Suprapubic skin (tissue), 4 donors: ENCODE data around the gene PIK3R4. TPM values are rescaled to one million over a fixed set of nuclear protein-coding genes. Genes with fewer than 3 reads are reported as not detected.

Experiments used
- DNase-seq, 2 donors: peaks; one replicate each; pipeline ENCODE4 v3.0.0-alpha.2; 2019; ENCODE audit warnings: low spot score in 2 of 2
- H3K27ac ChIP-seq: fragments of 200-600 bp; sonication (generic); one replicate; pipeline ENCODE4 v1.5.1; 2019
- H3K27me3 ChIP-seq: fragments of 200-600 bp; sonication (generic); one replicate; pipeline ENCODE4 v1.5.1; 2019
- H3K36me3 ChIP-seq: fragments of 200-600 bp; sonication (generic); one replicate; pipeline ENCODE4 v1.5.1; 2019
- H3K4me1 ChIP-seq: fragments of 200-600 bp; sonication (generic); one replicate; pipeline ENCODE4 v1.5.1; 2019
- H3K4me3 ChIP-seq: fragments of 200-600 bp; sonication (generic); one replicate; pipeline ENCODE4 v1.5.1; 2019; ENCODE audit warnings: mild to moderate bottlenecking
- H3K9me3 ChIP-seq: fragments of 200-600 bp; sonication (generic); one replicate; pipeline ENCODE4 v1.5.1; 2019
- EP300 ChIP-seq: sonication (generic); formaldehyde crosslinking; IDR thresholded peaks from one replicate; pipeline ENCODE4 v1.6.1; 2017; ENCODE audit warnings: antibody characterized with exemption
- POLR2A ChIP-seq, 2 donors: fragments of 450-650 bp; IDR thresholded peaks; one replicate each; pipeline ENCODE4 v1.6.1; 2017; ENCODE audit warnings: antibody characterized with exemption in 2 of 2, mild to moderate bottlenecking in 2 of 2, moderate library complexity in 2 of 2
- POLR2AphosphoS5 ChIP-seq, 3 donors: sonication (generic); formaldehyde crosslinking; IDR thresholded peaks; one replicate each; pipeline ENCODE4 v1.6.1; 2017; ENCODE audit warnings: antibody characterized with exemption in 3 of 3
- WGBS: methylation state at CpG from one replicate; pipeline ENCODE4 v1.1.5; 2018; 5-methylcytosine and 5-hydroxymethylcytosine counted together
- total RNA-seq, 4 donors: library from RNA; depleted of rRNA; stranded (reverse); fragments of >200 nt; gene quantifications; one replicate each; pipeline ENCODE4 v1.1.0, GENCODE V29; 2016
- TF ChIP-seq, protein P1 (sequence below), 2 donors: fragments of 200-600 bp in 1 of 2; fragments of 450-650 bp in 1 of 2; sonication (generic) in 1 of 2; IDR thresholded peaks; one replicate each; pipeline ENCODE4 v1.5.1; 2016 to 2019; ENCODE audit warnings: antibody characterized with exemption in 2 of 2, mild to moderate bottlenecking in 1 of 2, moderate library complexity in 1 of 2

PIK3R4 gene
- total RNA-seq, result 10 to 100 TPM; 35.6 to 48.5 (median 39.3) TPM

DNA sequence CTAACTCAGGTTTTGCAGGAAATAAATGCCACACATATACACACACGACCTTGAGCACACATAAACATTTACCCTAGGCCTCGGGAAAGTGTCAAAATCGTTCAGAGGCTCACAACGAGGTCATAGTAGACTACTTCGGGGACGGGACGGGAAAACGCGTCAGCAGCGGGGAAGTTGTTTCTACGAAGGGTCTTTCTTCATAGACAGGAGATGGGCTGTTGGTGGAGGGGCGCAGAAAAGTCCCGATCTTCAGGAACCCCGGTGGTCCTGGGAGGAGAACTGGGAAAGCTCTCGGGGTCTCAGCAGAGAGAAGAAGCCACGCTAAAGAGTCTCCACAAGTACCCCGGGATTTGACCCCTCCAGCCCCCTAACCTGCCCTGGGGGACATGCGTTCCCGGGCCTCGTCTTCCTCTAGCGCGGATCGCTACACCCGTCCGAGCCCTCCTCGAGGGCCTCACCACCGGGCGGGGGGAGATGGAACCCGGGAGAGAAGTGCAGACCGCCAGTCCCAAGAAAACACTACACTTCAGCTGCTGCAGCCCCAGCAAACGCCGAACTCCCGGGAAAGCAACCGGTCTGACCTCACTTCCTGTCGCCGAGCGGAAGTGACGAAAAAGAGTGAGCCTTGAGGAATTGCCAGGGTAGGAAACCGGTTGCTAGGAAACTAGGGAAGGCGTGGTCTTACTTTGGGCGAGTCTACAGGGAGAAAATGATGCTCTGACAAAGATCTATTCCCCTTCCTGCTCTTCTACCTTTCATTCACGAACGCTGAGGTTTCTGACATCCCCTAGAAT lies at the start of gene PIK3R4:
TSS of gene PIK3R4 (minus strand) at position 584 of the 794 bp plus-strand sequence. CDS start 1,611 bp downstream, outside the sequence.
- whole genome bisulfite sequencing, result under 1% methylated on average over 38 of the region's 43 CpGs
- H3K9me3 ChIP-seq, result no peaks in the 10 kb centered on the region

DNA sequence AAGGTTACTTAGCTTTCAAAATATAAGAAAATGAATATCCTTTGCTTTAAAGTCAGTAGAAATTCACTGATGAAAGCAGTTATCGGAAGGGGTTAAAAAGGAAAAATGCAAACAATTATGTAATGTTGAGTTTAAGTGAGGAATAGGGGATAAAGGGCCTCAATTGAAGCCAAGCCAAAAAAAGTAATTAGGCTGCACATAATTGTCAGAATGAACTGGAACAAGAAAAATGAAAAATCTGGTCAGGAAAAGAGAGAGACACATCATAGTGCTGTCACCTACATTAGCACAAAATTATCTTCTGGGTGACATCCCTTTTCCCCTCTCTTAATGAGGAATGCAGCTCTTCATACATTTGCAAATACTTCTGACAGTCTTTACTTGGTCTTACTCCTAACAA lies 48.8 kb upstream of the PIK3R4 start:
- H3K4me3 ChIP-seq, result no peak overlapping the region
- TF ChIP-seq POLR2A (IDR thresholded peaks at IDR 0.05) (no peak), POLR2AphosphoS5 (IDR thresholded peaks at IDR 0.05) (no peak), EP300 (no peak)
- TF ChIP-seq, protein P1, sequence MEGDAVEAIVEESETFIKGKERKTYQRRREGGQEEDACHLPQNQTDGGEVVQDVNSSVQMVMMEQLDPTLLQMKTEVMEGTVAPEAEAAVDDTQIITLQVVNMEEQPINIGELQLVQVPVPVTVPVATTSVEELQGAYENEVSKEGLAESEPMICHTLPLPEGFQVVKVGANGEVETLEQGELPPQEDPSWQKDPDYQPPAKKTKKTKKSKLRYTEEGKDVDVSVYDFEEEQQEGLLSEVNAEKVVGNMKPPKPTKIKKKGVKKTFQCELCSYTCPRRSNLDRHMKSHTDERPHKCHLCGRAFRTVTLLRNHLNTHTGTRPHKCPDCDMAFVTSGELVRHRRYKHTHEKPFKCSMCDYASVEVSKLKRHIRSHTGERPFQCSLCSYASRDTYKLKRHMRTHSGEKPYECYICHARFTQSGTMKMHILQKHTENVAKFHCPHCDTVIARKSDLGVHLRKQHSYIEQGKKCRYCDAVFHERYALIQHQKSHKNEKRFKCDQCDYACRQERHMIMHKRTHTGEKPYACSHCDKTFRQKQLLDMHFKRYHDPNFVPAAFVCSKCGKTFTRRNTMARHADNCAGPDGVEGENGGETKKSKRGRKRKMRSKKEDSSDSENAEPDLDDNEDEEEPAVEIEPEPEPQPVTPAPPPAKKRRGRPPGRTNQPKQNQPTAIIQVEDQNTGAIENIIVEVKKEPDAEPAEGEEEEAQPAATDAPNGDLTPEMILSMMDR (IDR thresholded peaks at IDR 0.05), result no peak
- 73% methylated on average over 1 of the region's 1 CpG for WGBS
- no peaks in the 10 kb centered on the region for H3K9me3 ChIP-seq
- H3K36me3 ChIP-seq, result no peaks in the 10 kb centered on the region
- H3K27ac ChIP-seq, result no peak overlapping the region
- H3K27me3 ChIP-seq, result no peaks in the 10 kb centered on the region
- H3K4me1 ChIP-seq, result no peaks in the 10 kb centered on the region
- no peak for DNase-seq

More for the DNA sequence above, at the start of gene PIK3R4:
- peak; percentile 13 to 78 (median 20) for TF ChIP-seq POLR2AphosphoS5 (IDR thresholded peaks at IDR 0.05)
- TF ChIP-seq POLR2A (IDR thresholded peaks at IDR 0.05), result peak; percentile 28 to 66
- TF ChIP-seq, protein P1 (IDR thresholded peaks at IDR 0.05), result no peak
- no peak for TF ChIP-seq EP300
- no peaks in the 10 kb centered on the region for H3K27me3 ChIP-seq
- H3K27ac ChIP-seq, result peak within 1 kb of the TSS; percentile 87
- DNase-seq, result peak; percentile 95 to 97
- peaks cover 6% of the 10 kb centered on the region for H3K36me3 ChIP-seq
- peak within 1 kb of the TSS; percentile 96 for H3K4me3 ChIP-seq
- H3K4me1 ChIP-seq, result peaks cover 47% of the 10 kb centered on the region

DNA sequence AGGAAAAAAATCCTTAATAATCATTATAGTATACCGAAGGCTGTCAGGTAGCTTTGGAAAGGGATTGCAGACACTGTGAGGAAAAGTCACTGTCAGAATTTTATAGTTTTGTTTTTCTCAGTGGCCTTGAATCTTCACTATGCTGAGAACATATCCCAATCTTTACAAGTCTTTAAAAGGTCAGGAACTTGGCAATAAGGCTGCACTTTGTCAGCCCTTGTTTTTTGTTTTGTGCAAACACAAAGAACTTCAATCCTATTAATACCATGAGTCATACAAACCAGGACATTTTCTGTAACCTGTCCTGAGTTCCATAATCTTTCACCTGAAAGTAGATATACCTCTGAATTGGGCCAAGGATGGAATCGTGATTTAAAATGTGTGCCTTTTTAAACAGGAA lies 45.6 kb upstream of the PIK3R4 start:
- Histone ChIP-seq H3K36me3 (no peaks in the 10 kb centered on the region), H3K27me3 (no peaks in the 10 kb centered on the region), H3K27ac (no peak overlapping the region), H3K4me1 (no peaks in the 10 kb centered on the region), H3K9me3 (no peaks in the 10 kb centered on the region), H3K4me3 (no peak overlapping the region)
- WGBS, result 92% methylated on average over 2 of the region's 2 CpGs
- DNase-seq, result no peak
- TF ChIP-seq EP300, result no peak
- TF ChIP-seq POLR2AphosphoS5 (IDR thresholded peaks at IDR 0.05), result no peak
- TF ChIP-seq, protein P1 (IDR thresholded peaks at IDR 0.05), result no peak
- TF ChIP-seq POLR2A (IDR thresholded peaks at IDR 0.05), result no peak

DNA sequence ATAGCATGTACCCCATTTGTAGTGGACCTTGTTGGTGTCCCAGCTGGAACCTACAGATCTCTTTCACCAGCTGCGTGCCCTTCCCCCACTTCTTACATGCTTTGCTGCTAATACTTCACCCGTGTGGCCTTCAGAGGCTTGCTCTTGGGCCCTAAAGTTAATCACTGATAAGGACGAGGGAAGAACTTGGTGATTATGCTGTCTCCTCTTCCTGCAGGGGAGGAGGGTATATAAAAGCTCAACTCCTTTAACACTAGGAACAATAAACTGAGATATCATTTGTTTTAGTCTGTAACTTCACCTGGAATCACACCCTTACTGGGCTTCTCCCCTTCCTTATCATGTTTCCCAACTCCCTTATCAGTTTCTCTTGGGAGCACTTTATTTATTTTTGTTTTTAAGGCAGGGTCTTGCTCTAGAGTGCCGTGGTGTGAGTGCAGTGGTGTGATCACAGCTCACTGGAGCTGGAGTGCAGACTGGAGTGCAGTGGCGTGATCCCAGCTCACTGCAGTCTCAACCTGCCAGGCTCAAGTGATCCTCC lies 43.2 kb upstream of the PIK3R4 start:
- no peak overlapping the region for H3K4me3 ChIP-seq
- H3K9me3 ChIP-seq, result no peaks in the 10 kb centered on the region
- H3K4me1 ChIP-seq, result no peaks in the 10 kb centered on the region
- TF ChIP-seq POLR2AphosphoS5 (IDR thresholded peaks at IDR 0.05), result no peak
- TF ChIP-seq EP300, result no peak
- TF ChIP-seq, protein P1 (IDR thresholded peaks at IDR 0.05), result no peak
- TF ChIP-seq POLR2A (IDR thresholded peaks at IDR 0.05), result no peak
- no peaks in the 10 kb centered on the region for H3K36me3 ChIP-seq
- H3K27ac ChIP-seq, result no peak overlapping the region
- DNase-seq, result no peak
- no peaks in the 10 kb centered on the region for H3K27me3 ChIP-seq
- 79% methylated on average over 5 of the region's 5 CpGs for WGBS

DNA sequence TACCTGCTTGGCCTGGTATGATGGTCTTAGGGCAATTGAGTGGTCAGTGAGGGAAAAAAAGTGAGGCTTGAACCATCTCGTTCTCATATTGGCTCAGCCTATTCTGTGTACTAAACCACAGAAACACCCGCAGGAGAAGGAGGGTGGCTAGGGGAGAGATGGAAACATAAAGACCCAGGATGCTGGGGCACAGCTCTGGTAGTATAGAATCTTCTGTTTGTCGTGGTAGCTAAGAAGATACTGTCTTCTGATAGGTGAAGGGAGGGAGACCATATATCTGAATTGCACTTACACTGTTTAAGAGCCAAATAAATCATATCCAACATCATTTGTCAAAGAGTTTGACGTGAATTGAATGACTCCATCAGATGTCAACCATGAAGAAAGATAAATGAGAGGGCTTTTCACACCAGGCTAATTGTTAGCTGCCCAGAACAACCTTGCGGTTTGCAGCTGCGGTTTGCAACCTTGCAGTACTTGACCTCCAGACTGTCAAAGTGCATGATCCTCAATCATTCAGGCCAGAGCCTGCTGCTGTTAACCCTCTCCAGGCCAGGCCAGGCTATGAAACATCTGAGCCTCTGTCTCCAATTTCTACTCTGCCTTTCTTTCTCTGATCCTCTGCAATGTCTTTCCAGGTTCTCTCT lies 40.9 kb upstream of the PIK3R4 start:
- TF ChIP-seq, protein P1 (IDR thresholded peaks at IDR 0.05), result no peak
- TF ChIP-seq EP300, result no peak
- TF ChIP-seq POLR2AphosphoS5 (IDR thresholded peaks at IDR 0.05), result no peak
- no peak for TF ChIP-seq POLR2A (IDR thresholded peaks at IDR 0.05)
- H3K36me3 ChIP-seq, result no peaks in the 10 kb centered on the region
- H3K9me3 ChIP-seq, result no peaks in the 10 kb centered on the region
- no peaks in the 10 kb centered on the region for H3K27me3 ChIP-seq
- 68% methylated on average over 6 of the region's 6 CpGs for WGBS
- H3K27ac ChIP-seq, result no peak overlapping the region
- no peak overlapping the region for H3K4me3 ChIP-seq
- no peaks in the 10 kb centered on the region for H3K4me1 ChIP-seq
- no peak for DNase-seq
